Gastrocnemius medialis (tissue), 4 donors: ENCODE data around the gene NCK2.

Experiments
- CTCF ChIP-seq, 5 experiments: fragments of 450-650 bp in 3 of 5; fragments of 200-600 bp in 2 of 5; sonication (generic) in 2 of 5; IDR thresholded peaks in 4 of 5; conservative IDR thresholded peaks in 1 of 5; 1 replicate in 4 of 5; 2 replicates in 1 of 5; pipeline ENCODE4 v1.5.1; 2016 to 2019; ENCODE audit warnings: antibody characterized with exemption in 5 of 5, mild to moderate bottlenecking in 3 of 5, moderate library complexity in 3 of 5
- POLR2A ChIP-seq, 2 donors: fragments of 450-650 bp; IDR thresholded peaks; one replicate each; pipeline ENCODE4 v1.6.1; 2017; ENCODE audit warnings: antibody characterized with exemption in 2 of 2, mild to moderate bottlenecking in 2 of 2, moderate library complexity in 2 of 2

GRCh38 chr2:105890856-105891255 is 146.1 kb downstream of the NCK2 start:
- TF ChIP-seq CTCF (IDR thresholded peaks at IDR 0.05 in 4 of 5, conservative IDR thresholded peaks at IDR 0.05 in 1 of 5), result no peak
- TF ChIP-seq POLR2A (IDR thresholded peaks at IDR 0.05), result no peak
